Brain microvascular endothelial cell (primary cell): ENCODE data around the gene SUPT3H.
"Not testable (repeated sequence)": the region's sequence is repeated elsewhere in the genome, so short reads cannot be mapped to it uniquely, and the experiment has no call there.

Experiments
- DNase-seq: peaks from one replicate; pipeline ENCODE4 v3.0.0-alpha.2; 2020
- H3K27ac ChIP-seq: fragments of 250-450 bp; sonication (Bioruptor Pico); 2 replicates; pipeline ENCODE4 v1.5.1; 2020; ENCODE audit warnings: mild to moderate bottlenecking, moderate library complexity
- H3K27me3 ChIP-seq: fragments of 250-450 bp; sonication (Bioruptor Pico); replicated peaks from 2 replicates; pipeline ENCODE4 v1.5.1; 2020; ENCODE audit warnings: mild to moderate bottlenecking
- H3K36me3 ChIP-seq: fragments of 250-450 bp; sonication (Bioruptor Pico); replicated peaks from 2 replicates; pipeline ENCODE4 v1.5.1; 2020; ENCODE audit warnings: mild to moderate bottlenecking
- H3K4me3 ChIP-seq: 2 replicates; pipeline ENCODE4 v1.5.1; 2011; ENCODE audit warnings: low read depth, mild to moderate bottlenecking, control low read depth, low read length, moderate library complexity
- in situ Hi-C: cut with HindIII; loops from 2 replicates; pipeline ENCODE4 v1.10.0; 2017; ENCODE audit warnings: low sequenced_read_pairs, low pct_ligation_motif_present
- TF ChIP-seq, protein P1 (sequence below): IDR thresholded peaks from 2 replicates; pipeline ENCODE4 v1.5.1; 2011; ENCODE audit warnings: low read depth, mild to moderate bottlenecking, moderate library complexity, low read length, control low read depth, inconsistent platforms; ENCODE audit errors: missing control alignments

SUPT3H gene

DNA sequence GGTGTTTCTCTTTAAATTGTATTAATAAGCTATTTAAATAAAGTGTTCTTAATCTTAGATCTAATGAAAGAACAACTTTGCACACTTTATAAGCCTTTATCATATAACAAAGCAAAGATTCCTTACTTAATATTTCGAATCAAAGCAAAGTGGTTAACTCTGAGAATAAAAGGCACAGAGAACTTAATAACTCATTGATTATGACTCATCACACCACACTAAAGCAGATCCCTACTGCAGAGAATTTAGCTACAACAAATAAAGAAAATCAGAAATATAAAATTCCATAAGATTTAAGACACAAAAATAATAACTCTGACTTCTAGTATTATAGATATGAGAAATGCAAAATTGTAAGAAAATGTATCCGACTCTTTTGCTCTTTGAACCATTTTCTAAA, 185.2 kb downstream of the SUPT3H start:
- H3K36me3 ChIP-seq = no peaks in the 10 kb centered on the region
- in situ Hi-C loops = no loop called here
- H3K27ac ChIP-seq = no peak overlapping the region
- no peaks in the 10 kb centered on the region for H3K27me3 ChIP-seq
- TF ChIP-seq, protein P1, sequence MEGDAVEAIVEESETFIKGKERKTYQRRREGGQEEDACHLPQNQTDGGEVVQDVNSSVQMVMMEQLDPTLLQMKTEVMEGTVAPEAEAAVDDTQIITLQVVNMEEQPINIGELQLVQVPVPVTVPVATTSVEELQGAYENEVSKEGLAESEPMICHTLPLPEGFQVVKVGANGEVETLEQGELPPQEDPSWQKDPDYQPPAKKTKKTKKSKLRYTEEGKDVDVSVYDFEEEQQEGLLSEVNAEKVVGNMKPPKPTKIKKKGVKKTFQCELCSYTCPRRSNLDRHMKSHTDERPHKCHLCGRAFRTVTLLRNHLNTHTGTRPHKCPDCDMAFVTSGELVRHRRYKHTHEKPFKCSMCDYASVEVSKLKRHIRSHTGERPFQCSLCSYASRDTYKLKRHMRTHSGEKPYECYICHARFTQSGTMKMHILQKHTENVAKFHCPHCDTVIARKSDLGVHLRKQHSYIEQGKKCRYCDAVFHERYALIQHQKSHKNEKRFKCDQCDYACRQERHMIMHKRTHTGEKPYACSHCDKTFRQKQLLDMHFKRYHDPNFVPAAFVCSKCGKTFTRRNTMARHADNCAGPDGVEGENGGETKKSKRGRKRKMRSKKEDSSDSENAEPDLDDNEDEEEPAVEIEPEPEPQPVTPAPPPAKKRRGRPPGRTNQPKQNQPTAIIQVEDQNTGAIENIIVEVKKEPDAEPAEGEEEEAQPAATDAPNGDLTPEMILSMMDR = no peak
- H3K4me3 ChIP-seq = no peak overlapping the region
- DNase-seq = no peak

DNA sequence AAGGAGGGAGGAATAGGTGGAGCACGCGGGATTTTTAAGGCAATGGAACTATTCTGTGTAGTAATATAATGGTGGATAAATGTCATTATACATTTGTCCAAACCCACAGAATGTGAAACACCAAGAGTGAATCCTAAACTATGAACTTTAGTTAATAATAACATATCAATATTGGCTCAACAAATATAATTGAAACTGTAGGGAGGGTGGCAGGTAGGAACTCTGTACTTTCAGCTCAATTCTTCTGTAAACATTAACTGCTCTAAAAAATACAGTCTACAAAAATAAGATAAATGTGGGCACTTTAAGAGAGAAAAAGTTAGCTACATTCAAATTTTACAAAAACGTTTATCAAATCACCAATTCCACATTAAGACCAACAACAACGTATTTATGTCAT, 186.3 kb downstream of the SUPT3H start:
- Histone ChIP-seq H3K4me3 (no peak overlapping the region), H3K36me3 (no peaks in the 10 kb centered on the region), H3K27me3 (no peaks in the 10 kb centered on the region), H3K27ac (no peak overlapping the region)
- DNase-seq = no peak
- TF ChIP-seq, protein P1 = no peak
- in situ Hi-C loops = no loop called here

DNA sequence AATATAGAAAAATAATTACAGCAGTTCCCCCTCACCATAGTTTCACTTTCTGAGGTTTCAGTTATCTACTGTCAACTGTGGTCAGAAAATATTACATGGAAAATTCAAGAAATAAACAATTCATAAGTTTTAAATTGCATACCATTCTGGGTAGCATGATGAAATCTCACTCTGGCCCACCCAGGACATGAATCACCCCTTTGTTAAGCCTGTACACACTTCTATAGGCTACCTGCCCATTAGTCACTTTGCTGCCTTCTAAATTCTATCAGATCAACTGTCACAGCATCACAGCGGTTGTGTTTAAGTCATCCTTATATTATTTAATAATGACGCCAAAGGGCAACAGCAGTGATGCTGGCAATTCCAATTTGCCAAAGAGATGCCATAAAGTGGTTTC, 189.9 kb downstream of the SUPT3H start:
- in situ Hi-C loops = no loop called here
- Histone ChIP-seq H3K36me3 (no peaks in the 10 kb centered on the region), H3K27me3 (no peaks in the 10 kb centered on the region), H3K27ac (no peak overlapping the region), H3K4me3 (no peak overlapping the region)
- TF ChIP-seq, protein P1 = no peak
- peak; percentile 55 for DNase-seq

DNA sequence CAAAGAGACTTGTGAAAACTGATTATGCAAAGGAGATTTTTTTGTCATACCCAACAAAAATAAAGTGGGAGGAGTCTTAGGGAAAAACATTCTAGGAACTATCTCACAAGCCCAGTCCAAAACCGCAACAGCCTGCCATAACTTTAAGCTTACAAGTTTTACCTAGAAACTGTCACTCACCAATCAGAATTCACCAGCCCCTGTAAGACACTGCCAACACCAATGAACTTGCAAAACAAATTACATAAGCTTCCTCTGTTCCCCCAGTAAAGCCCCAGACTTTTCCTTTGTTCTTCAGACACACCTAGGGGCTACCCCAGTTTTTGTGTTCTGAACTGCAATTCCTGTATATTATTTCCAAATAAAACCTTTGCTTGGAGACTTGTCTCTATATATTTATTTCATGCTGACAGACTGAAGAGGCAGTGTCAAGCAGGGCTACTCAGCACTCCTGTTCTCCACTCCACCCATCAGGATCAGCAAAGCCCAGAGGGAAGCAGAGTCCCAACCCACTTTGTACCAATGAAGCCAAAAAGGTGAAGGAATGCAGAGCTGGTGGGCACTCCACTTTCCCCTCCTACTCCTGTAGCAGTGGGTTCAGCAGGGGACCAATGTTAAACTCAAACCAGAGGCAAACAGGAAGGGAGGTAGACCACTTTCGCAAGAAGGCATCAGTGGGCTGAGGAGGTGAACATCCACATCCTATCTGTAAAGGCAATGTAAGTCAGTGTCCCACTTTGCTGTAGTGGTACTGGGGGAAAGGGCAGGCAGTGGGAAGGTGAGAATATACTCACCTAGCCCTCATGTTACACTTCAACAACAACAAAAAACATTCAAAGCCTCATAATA, 192.1 kb downstream of the SUPT3H start:
- Histone ChIP-seq H3K27me3 (no peaks in the 10 kb centered on the region), H3K36me3 (no peaks in the 10 kb centered on the region), H3K27ac (no peak overlapping the region), H3K4me3 (no peak overlapping the region)
- no peak for DNase-seq
- TF ChIP-seq, protein P1 = no peak
- in situ Hi-C loops = no loop called here

DNA sequence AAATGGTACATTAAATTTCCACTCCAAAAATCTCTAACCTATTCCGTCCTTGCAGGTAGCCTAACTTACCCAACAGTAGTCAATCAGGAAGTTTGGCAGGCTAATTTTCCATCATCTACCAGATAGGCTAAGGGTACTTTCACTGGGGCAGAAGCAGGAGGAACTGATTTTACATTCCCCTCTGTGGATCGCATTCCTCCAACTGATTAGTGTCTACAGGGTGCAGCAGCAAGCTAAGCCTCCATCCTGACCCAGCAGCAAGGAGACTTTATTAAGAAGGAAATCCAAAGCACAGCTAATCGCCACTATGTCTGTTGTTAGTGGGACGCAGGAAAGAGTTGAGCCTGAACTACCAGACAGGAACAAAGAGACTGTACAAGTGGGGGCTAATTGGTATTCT, 192.8 kb downstream of the SUPT3H start:
- TF ChIP-seq, protein P1 = no peak
- H3K4me3 ChIP-seq = no peak overlapping the region
- no peaks in the 10 kb centered on the region for H3K27me3 ChIP-seq
- H3K36me3 ChIP-seq = no peaks in the 10 kb centered on the region
- no peak overlapping the region for H3K27ac ChIP-seq
- in situ Hi-C loops = no loop called here
- DNase-seq = no peak

DNA sequence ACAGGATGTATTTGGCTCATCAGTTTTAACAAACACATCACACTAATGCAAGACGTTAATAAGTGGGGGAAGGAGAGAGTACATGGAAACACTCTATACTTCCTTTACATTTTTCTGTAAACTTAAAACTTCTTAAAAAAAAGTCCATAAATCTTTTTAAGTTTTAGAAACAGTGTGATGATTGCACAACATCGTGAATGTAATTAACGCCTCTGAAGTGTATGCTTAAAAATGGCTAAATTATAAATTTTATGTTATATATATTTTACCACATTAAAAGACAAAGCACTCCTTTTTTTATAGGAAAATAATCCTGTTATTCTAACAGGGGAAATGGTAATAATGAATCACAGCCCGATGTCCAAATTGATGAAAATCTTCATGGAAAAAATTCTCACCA, 193.7 kb downstream of the SUPT3H start:
- in situ Hi-C loops = no loop called here
- Histone ChIP-seq H3K27me3 (no peaks in the 10 kb centered on the region), H3K36me3 (no peaks in the 10 kb centered on the region), H3K4me3 (no peak overlapping the region), H3K27ac (no peak overlapping the region)
- DNase-seq = no peak
- TF ChIP-seq, protein P1 = no peak

DNA sequence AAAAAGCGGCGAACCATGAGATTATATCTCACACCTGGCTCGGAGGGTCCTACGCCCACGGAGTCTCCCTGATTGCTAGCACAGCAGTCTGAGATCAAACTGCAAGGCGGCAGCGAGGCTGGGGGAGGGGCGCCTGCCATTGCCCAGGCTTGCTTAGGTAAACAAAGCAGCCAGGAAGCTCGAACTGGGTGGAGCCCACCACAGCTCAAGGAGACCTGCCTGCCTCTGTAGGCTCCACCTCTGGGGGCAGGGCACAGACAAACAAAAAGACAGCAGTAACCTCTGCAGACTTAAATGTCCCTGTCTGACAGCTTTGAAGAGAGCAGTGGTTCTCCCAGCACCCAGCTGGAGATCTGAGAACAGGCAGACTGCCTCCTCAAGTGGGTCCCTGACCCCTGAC, 201.4 kb downstream of the SUPT3H start:
- H3K36me3 ChIP-seq, H3K27ac ChIP-seq, H3K4me3 ChIP-seq, H3K27me3 ChIP-seq, DNase-seq, in situ Hi-C loops: not testable (repeated sequence)
